ENCODE results near the gene NEK6.
A peak's percentile ranks its signal among the peaks of the same experiment; 100 is the strongest.

Gene NEK6

GRCh38 chr9:124303762-124304161 is 46.0 kb downstream of the NEK6 start:
- ChIA-PET POLR2A (ENCODE audit: low non-redundant PET) (no interaction called here), CTCF (interaction anchor here (1.1 kb wide), 1 partner anchor 177 kb away, joined by 4 read pairs; no protein-coding TSS in a partner anchor)
- no peak for TF ChIP-seq CTCF (conservative IDR thresholded peaks at IDR 0.05; ENCODE audit: low read depth)
- peak overlapping the region; percentile 90 for H3K27ac ChIP-seq
- no peak for DNase-seq (ENCODE audit: low spot score)

GRCh38 chr9:124304285-124304684 is 46.5 kb downstream of the NEK6 start:
- no peak for DNase-seq (ENCODE audit: low spot score)
- H3K27ac ChIP-seq = peak overlapping the region; percentile 90
- ChIA-PET POLR2A (ENCODE audit: low non-redundant PET) (no interaction called here), CTCF (interaction anchor here (1.3 kb wide), 1 partner anchor 178 kb away, joined by 4 read pairs; no protein-coding TSS in a partner anchor)
- TF ChIP-seq CTCF (conservative IDR thresholded peaks at IDR 0.05; ENCODE audit: low read depth) = no peak

- peak; percentile 87 for DNase-seq (ENCODE audit: low spot score)
- peak overlapping the region; percentile 79 for H3K27ac ChIP-seq
- TF ChIP-seq CTCF (conservative IDR thresholded peaks at IDR 0.05; ENCODE audit: low read depth) = no peak
- CTCF ChIA-PET = interaction anchor here (0.6 kb wide), 1 partner anchor 681 kb away, joined by 3 read pairs; no protein-coding TSS in a partner anchor
- POLR2A ChIA-PET (ENCODE audit: low non-redundant PET) = no interaction called here
These were observed 48.5 kb downstream of the NEK6 start for GRCh38 chr9:124306098-124306735.

GRCh38 chr9:124307379-124308030 is 49.8 kb downstream of the NEK6 start:
- ChIA-PET CTCF (interaction anchor here (0.6 kb wide), 2 partner anchors 40 to 427 kb away, joined by 3 read pairs; no protein-coding TSS in a partner anchor), POLR2A (ENCODE audit: low non-redundant PET) (no interaction called here)
- no peak for TF ChIP-seq CTCF (conservative IDR thresholded peaks at IDR 0.05; ENCODE audit: low read depth)
- no peak for DNase-seq (ENCODE audit: low spot score)
- H3K27ac ChIP-seq = peak overlapping the region; percentile 81

- TF ChIP-seq CTCF (conservative IDR thresholded peaks at IDR 0.05; ENCODE audit: low read depth) = no peak
- ChIA-PET CTCF (interaction anchor here (0.6 to 1.9 kb wide), 2 partner anchors 182 to 186 kb away, joined by 4 to 8 read pairs; no protein-coding TSS in a partner anchor), POLR2A (ENCODE audit: low non-redundant PET) (no interaction called here)
- peak overlapping the region; percentile 81 for H3K27ac ChIP-seq
- DNase-seq (ENCODE audit: low spot score) = no peak
These were observed 51.1 kb downstream of the NEK6 start for GRCh38 chr9:124308606-124309491.

- DNase-seq (ENCODE audit: low spot score) = peak; percentile 97
- no peak for TF ChIP-seq CTCF (conservative IDR thresholded peaks at IDR 0.05; ENCODE audit: low read depth)
- CTCF ChIA-PET = interaction anchor here (0.5 to 1.9 kb wide), 3 partner anchors 61 to 187 kb away, joined by 4 to 8 read pairs (median 4); no protein-coding TSS in a partner anchor
- H3K27ac ChIP-seq = peak overlapping the region; percentile 81
- POLR2A ChIA-PET (ENCODE audit: low non-redundant PET) = no interaction called here
These were observed 51.9 kb downstream of the NEK6 start for GRCh38 chr9:124309667-124310084.
